Skeletal muscle satellite cell (primary cell): Measurements from ENCODE around the gene NDUFB3.
"Not testable (repeated sequence)": the region's sequence is repeated elsewhere in the genome, so short reads cannot be mapped to it uniquely, and the experiment has no call there.

ENCODE experiments used
- H3K27me3 ChIP-seq: 2 replicates; pipeline ENCODE4 v1.7.0; 2013; ENCODE audit warnings: low read length; ENCODE audit not compliant: control insufficient read depth, insufficient read depth
- H3K36me3 ChIP-seq: 2 replicates; pipeline ENCODE4 v1.7.0; 2013; ENCODE audit warnings: mild to moderate bottlenecking, control low read depth, low read length; ENCODE audit not compliant: insufficient read depth
- H3K4me1 ChIP-seq: 2 replicates; pipeline ENCODE4 v1.7.0; 2013; ENCODE audit warnings: low read length; ENCODE audit not compliant: control insufficient read depth, insufficient read depth
- H3K4me2 ChIP-seq: 2 replicates; pipeline ENCODE4 v1.7.0; 2013; ENCODE audit warnings: mild to moderate bottlenecking, low read length
- H3K4me3 ChIP-seq: 2 replicates; pipeline ENCODE4 v1.7.0; 2013; ENCODE audit warnings: low read length
- H3K9ac ChIP-seq: 2 replicates; pipeline ENCODE4 v1.7.0; 2013; ENCODE audit warnings: mild to moderate bottlenecking, low read depth, low read length, moderate library complexity
- H3K9me3 ChIP-seq: replicated peaks from 2 replicates; pipeline ENCODE4 v1.7.0; 2013; ENCODE audit warnings: mild to moderate bottlenecking, control low read depth, low read length

Gene NDUFB3

GRCh38 chr2:201057715-201058248 lies 14.0 kb upstream of the NDUFB3 start:
- Histone ChIP-seq H3K27me3 (no peaks in the 10 kb centered on the region), H3K4me3 (no peak overlapping the region), H3K9ac (no peak overlapping the region), H3K9me3 (no peaks in the 10 kb centered on the region), H3K4me2 (no peak overlapping the region), H3K36me3 (no peaks in the 10 kb centered on the region), H3K4me1 (peaks cover 10% of the 10 kb centered on the region)

- Histone ChIP-seq H3K9ac (no peak overlapping the region), H3K27me3 (no peaks in the 10 kb centered on the region), H3K36me3 (no peaks in the 10 kb centered on the region), H3K4me1 (peaks cover 10% of the 10 kb centered on the region), H3K4me2 (no peak overlapping the region), H3K9me3 (no peaks in the 10 kb centered on the region), H3K4me3 (no peak overlapping the region)
These were observed 12.9 kb upstream of the NDUFB3 start for GRCh38 chr2:201058914-201059313.

GRCh38 chr2:201059961-201060755 lies 11.6 kb upstream of the NDUFB3 start:
- H3K4me3 ChIP-seq: no peak overlapping the region
- peaks cover 10% of the 10 kb centered on the region for H3K4me1 ChIP-seq
- H3K9ac ChIP-seq: no peak overlapping the region
- no peaks in the 10 kb centered on the region for H3K27me3 ChIP-seq
- no peaks in the 10 kb centered on the region for H3K36me3 ChIP-seq
- H3K9me3 ChIP-seq: no peaks in the 10 kb centered on the region
- no peak overlapping the region for H3K4me2 ChIP-seq

GRCh38 chr2:201063516-201063915 lies 8.3 kb upstream of the NDUFB3 start:
- H3K27me3 ChIP-seq, H3K4me1 ChIP-seq, H3K4me3 ChIP-seq, H3K9me3 ChIP-seq, H3K9ac ChIP-seq, H3K4me2 ChIP-seq, H3K36me3 ChIP-seq: not testable (repeated sequence)

- Histone ChIP-seq H3K4me1 (peaks cover 7% of the 10 kb centered on the region), H3K4me2 (no peak overlapping the region), H3K4me3 (no peak overlapping the region)
These were observed 6.9 kb upstream of the NDUFB3 start for GRCh38 chr2:201064797-201065329.

GRCh38 chr2:201070948-201071478 lies 788 bp upstream of the NDUFB3 start:
- peak overlapping the region; percentile 82 for H3K4me2 ChIP-seq
- H3K4me1 ChIP-seq: peaks cover 12% of the 10 kb centered on the region
- H3K9me3 ChIP-seq: no peaks in the 10 kb centered on the region
- H3K9ac ChIP-seq: peak overlapping the region; percentile 94
- no peaks in the 10 kb centered on the region for H3K27me3 ChIP-seq
- H3K4me3 ChIP-seq: peak overlapping the region; percentile 91
- H3K36me3 ChIP-seq: no peaks in the 10 kb centered on the region

More at GRCh38 chr2:201064797-201065329, 6.9 kb upstream of the NDUFB3 start:
- H3K9ac ChIP-seq: no peak overlapping the region
- no peaks in the 10 kb centered on the region for H3K36me3 ChIP-seq
- no peaks in the 10 kb centered on the region for H3K27me3 ChIP-seq
- H3K9me3 ChIP-seq: no peaks in the 10 kb centered on the region

GRCh38 chr2:201072201-201072530 lies 365 bp downstream of the NDUFB3 start:
- Histone ChIP-seq H3K9me3 (no peaks in the 10 kb centered on the region), H3K4me3 (peak overlapping the region; percentile 91), H3K9ac (peak overlapping the region; percentile 94), H3K4me1 (peaks cover 12% of the 10 kb centered on the region), H3K4me2 (peak overlapping the region; percentile 82), H3K36me3 (no peaks in the 10 kb centered on the region), H3K27me3 (no peaks in the 10 kb centered on the region)

GRCh38 chr2:201073071-201073470 lies 1.3 kb downstream of the NDUFB3 start:
- H3K4me1 ChIP-seq: peaks cover 12% of the 10 kb centered on the region
- no peaks in the 10 kb centered on the region for H3K9me3 ChIP-seq
- peak overlapping the region; percentile 91 for H3K4me3 ChIP-seq
- H3K27me3 ChIP-seq: no peaks in the 10 kb centered on the region
- peak overlapping the region; percentile 94 for H3K9ac ChIP-seq
- peak overlapping the region; percentile 82 for H3K4me2 ChIP-seq
- H3K36me3 ChIP-seq: no peaks in the 10 kb centered on the region

GRCh38 chr2:201074996-201075395 lies 3.2 kb downstream of the NDUFB3 start:
- H3K9ac ChIP-seq: no peak overlapping the region
- peaks cover 5% of the 10 kb centered on the region for H3K4me1 ChIP-seq
- no peak overlapping the region for H3K4me3 ChIP-seq
- no peaks in the 10 kb centered on the region for H3K27me3 ChIP-seq
- no peak overlapping the region for H3K4me2 ChIP-seq
- no peaks in the 10 kb centered on the region for H3K9me3 ChIP-seq
- H3K36me3 ChIP-seq: peaks cover 9% of the 10 kb centered on the region

- no peaks in the 10 kb centered on the region for H3K9me3 ChIP-seq
- no peak overlapping the region for H3K4me3 ChIP-seq
- H3K4me1 ChIP-seq: no peaks in the 10 kb centered on the region
- H3K27me3 ChIP-seq: no peaks in the 10 kb centered on the region
- H3K4me2 ChIP-seq: no peak overlapping the region
- H3K36me3 ChIP-seq: peaks cover 7% of the 10 kb centered on the region
- H3K9ac ChIP-seq: no peak overlapping the region
These were observed 13.1 kb downstream of the NDUFB3 start for GRCh38 chr2:201084863-201085262.

- H3K4me3 ChIP-seq: no peak overlapping the region
- peaks cover 3% of the 10 kb centered on the region for H3K36me3 ChIP-seq
These were observed 18.8 kb downstream of the NDUFB3 start for GRCh38 chr2:201090574-201090973.

More at GRCh38 chr2:201090574-201090973, 18.8 kb downstream of the NDUFB3 start:
- H3K27me3 ChIP-seq: no peaks in the 10 kb centered on the region
- H3K4me1 ChIP-seq: no peaks in the 10 kb centered on the region
- H3K9ac ChIP-seq: no peak overlapping the region
- H3K9me3 ChIP-seq: no peaks in the 10 kb centered on the region
- no peak overlapping the region for H3K4me2 ChIP-seq
